ENCODE results near the gene CDC5L.
"Not testable (repeated sequence)": the region's sequence is repeated elsewhere in the genome, so short reads cannot be mapped to it uniquely, and the experiment has no call there.

CDC5L gene

GRCh38 chr6:44422531-44422930 lies 35.0 kb downstream of the CDC5L start:
- DNase-seq: no peak

GRCh38 chr6:44423306-44423705 lies 35.8 kb downstream of the CDC5L start:
- DNase-seq: no peak

- no peak for DNase-seq
Measured at GRCh38 chr6:44425951-44426350, 38.4 kb downstream of the CDC5L start.

- DNase-seq: no peak
Measured at GRCh38 chr6:44428682-44429081, 41.2 kb downstream of the CDC5L start.

- no peak for DNase-seq
Measured at GRCh38 chr6:44430326-44430725, 42.8 kb downstream of the CDC5L start.

- DNase-seq: no peak
Measured at GRCh38 chr6:44431118-44431725, 43.7 kb downstream of the CDC5L start.

- DNase-seq: no peak
Measured at GRCh38 chr6:44432227-44432626, 44.7 kb downstream of the CDC5L start.

- DNase-seq: no peak
Measured at GRCh38 chr6:44432726-44433125, 45.2 kb downstream of the CDC5L start.

- no peak for DNase-seq
Measured at GRCh38 chr6:44435500-44435899, 48.0 kb downstream of the CDC5L start.

- DNase-seq: no peak
Measured at GRCh38 chr6:44438827-44439226, 51.3 kb downstream of the CDC5L start.

GRCh38 chr6:44439270-44440045 lies 52.0 kb downstream of the CDC5L start:
- DNase-seq: no peak

- DNase-seq: no peak
Measured at GRCh38 chr6:44441091-44441855, 53.8 kb downstream of the CDC5L start.

- no peak for DNase-seq
Measured at GRCh38 chr6:44442236-44442635, 54.7 kb downstream of the CDC5L start.

GRCh38 chr6:44442833-44443444 lies 55.4 kb downstream of the CDC5L start:
- no peak for DNase-seq

GRCh38 chr6:44444853-44445252 lies 57.3 kb downstream of the CDC5L start:
- DNase-seq: no peak

- no peak for DNase-seq
Measured at GRCh38 chr6:44446626-44447300, 59.3 kb downstream of the CDC5L start.

- DNase-seq: not testable (repeated sequence)
Measured at GRCh38 chr6:44449181-44449580, 61.7 kb downstream of the CDC5L start.

GRCh38 chr6:44451803-44452695 lies 64.5 kb downstream of the CDC5L start:
- no peak for DNase-seq

GRCh38 chr6:44452725-44453124 lies 65.2 kb downstream of the CDC5L start:
- DNase-seq: no peak

- DNase-seq: no peak
Measured at GRCh38 chr6:44453146-44453545, 65.6 kb downstream of the CDC5L start.

GRCh38 chr6:44454198-44454597 lies 66.7 kb downstream of the CDC5L start:
- DNase-seq: no peak
